Activated gamma-delta T cell (primary cell): Measurements from ENCODE around the gene PLA2G2F.
A peak's percentile ranks its signal among the peaks of the same experiment; 100 is the strongest.

ENCODE experiments used
- DNase-seq: peaks from one replicate; lab custom pipeline; 2025; lab: John Stamatoyannopoulos, UW

The PLA2G2F gene

GRCh38 chr1:20142001-20142710 lies 3.0 kb downstream of the PLA2G2F start:
- no peak for DNase-seq

- DNase-seq, result no peak
These were observed 4.2 kb downstream of the PLA2G2F start for GRCh38 chr1:20143318-20143717.

- no peak for DNase-seq
These were observed 4.8 kb downstream of the PLA2G2F start for GRCh38 chr1:20143734-20144565.

GRCh38 chr1:20147846-20148570 lies 8.9 kb downstream of the PLA2G2F start:
- DNase-seq, result no peak

GRCh38 chr1:20148571-20149500 lies 9.7 kb downstream of the PLA2G2F start:
- no peak for DNase-seq

GRCh38 chr1:20149601-20150325 lies 10.6 kb downstream of the PLA2G2F start:
- DNase-seq, result no peak

GRCh38 chr1:20150326-20150705 lies 11.2 kb downstream of the PLA2G2F start:
- no peak for DNase-seq

- DNase-seq, result no peak
These were observed 11.8 kb downstream of the PLA2G2F start for GRCh38 chr1:20150969-20151368.

- DNase-seq, result peak; percentile 32
These were observed 12.9 kb downstream of the PLA2G2F start for GRCh38 chr1:20151906-20152598.

GRCh38 chr1:20152599-20152930 lies 13.4 kb downstream of the PLA2G2F start:
- no peak for DNase-seq

- DNase-seq, result no peak
These were observed 13.9 kb downstream of the PLA2G2F start for GRCh38 chr1:20153000-20153418.

GRCh38 chr1:20154301-20154831 lies 15.2 kb downstream of the PLA2G2F start:
- DNase-seq, result no peak

- no peak for DNase-seq
These were observed 19.4 kb downstream of the PLA2G2F start for GRCh38 chr1:20158358-20159070.

GRCh38 chr1:20160034-20160433 lies 20.9 kb downstream of the PLA2G2F start:
- no peak for DNase-seq

GRCh38 chr1:20164694-20165202 lies 25.6 kb downstream of the PLA2G2F start:
- DNase-seq, result no peak

GRCh38 chr1:20165522-20165951 lies 26.4 kb downstream of the PLA2G2F start:
- no peak for DNase-seq

GRCh38 chr1:20166051-20166450 lies 26.9 kb downstream of the PLA2G2F start:
- DNase-seq, result no peak

- DNase-seq, result no peak
These were observed 28.0 kb downstream of the PLA2G2F start for GRCh38 chr1:20167126-20167525.
